Suppressor macrophage treated with lipopolysaccharide for 4 hours (primary cell): Measurements from ENCODE around the gene VILL.
A peak's percentile ranks its signal among the peaks of the same experiment; 100 is the strongest.
"Not testable (repeated sequence)": the region's sequence is repeated elsewhere in the genome, so short reads cannot be mapped to it uniquely, and the experiment has no call there.

Experiments
- DNase-seq: peaks from one replicate; pipeline ENCODE4 v3.0.0-alpha.2; 2020

The VILL gene

GRCh38 chr3:38039899-38040261 lies 49.3 kb downstream of the VILL start:
- DNase-seq, result peak; percentile 82

- no peak for DNase-seq
These were observed 49.8 kb downstream of the VILL start for GRCh38 chr3:38040401-38040800.

DNA sequence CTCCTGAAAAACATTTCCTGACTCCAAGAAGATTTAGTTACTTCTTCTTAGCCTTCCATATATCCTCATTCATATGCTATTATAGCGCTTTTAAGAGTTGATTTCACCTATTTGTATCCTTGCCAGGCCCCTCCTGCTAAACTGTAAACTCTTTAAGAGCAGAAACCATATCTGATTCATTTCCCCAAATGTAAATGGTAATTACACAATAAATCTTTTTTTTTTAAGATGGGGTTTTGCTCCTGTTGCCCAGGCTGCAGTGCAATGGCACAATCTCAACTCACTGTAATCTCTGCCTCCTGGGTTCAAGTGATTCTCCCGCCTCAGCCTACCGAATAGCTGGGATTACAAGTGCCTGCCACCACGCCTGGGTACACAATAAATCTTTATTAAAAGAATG lies 52.9 kb downstream of the VILL start:
- DNase-seq, result peak; percentile 19

- DNase-seq, result no peak
These were observed 55.4 kb downstream of the VILL start for GRCh38 chr3:38046027-38046426.

DNA sequence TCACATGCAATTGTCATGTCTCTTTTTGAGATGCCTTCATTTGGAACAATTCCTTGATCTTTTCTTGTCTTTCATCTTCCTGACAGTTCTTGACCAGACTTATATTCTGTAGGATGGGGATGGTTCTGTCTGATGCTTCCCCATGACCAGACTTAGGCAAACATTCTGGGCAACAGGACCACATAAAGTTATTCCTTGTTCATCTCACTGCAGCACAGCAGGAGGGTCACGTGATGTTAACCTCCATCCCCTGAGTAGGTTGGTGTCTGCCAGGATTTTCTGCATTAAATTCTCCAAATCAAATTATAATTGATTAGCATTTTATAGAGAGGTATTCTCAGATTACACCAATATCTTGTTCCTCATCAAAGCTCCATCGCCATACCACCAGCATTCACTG lies 56.2 kb downstream of the VILL start:
- DNase-seq, result no peak

DNA sequence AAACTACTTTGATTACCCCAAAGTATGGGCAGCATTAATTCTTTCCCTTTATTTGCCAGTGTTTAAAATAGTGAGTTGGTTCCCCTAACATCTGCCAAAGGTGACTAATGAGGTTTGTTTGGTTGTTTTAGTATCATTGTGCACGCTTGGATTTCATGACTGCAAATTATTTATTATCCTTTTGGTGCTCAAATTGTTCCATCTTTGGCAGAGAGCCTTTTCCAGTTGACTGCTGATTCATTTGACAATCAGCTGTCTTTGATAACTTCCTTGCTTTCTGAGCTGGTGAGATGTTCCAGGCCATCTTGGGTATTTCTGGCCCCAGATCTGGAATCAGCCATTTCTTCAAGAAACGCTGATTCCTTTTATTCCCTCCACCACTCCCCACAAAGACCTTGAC lies 57.3 kb downstream of the VILL start:
- no peak for DNase-seq

GRCh38 chr3:38049358-38050126 lies 59.0 kb downstream of the VILL start:
- DNase-seq, result no peak

GRCh38 chr3:38051131-38051530 lies 60.5 kb downstream of the VILL start:
- DNase-seq, result no peak

- DNase-seq, result not testable (repeated sequence)
These were observed 62.7 kb downstream of the VILL start for GRCh38 chr3:38053286-38053685.

GRCh38 chr3:38053813-38054498 lies 63.4 kb downstream of the VILL start:
- DNase-seq, result not testable (repeated sequence)

DNA sequence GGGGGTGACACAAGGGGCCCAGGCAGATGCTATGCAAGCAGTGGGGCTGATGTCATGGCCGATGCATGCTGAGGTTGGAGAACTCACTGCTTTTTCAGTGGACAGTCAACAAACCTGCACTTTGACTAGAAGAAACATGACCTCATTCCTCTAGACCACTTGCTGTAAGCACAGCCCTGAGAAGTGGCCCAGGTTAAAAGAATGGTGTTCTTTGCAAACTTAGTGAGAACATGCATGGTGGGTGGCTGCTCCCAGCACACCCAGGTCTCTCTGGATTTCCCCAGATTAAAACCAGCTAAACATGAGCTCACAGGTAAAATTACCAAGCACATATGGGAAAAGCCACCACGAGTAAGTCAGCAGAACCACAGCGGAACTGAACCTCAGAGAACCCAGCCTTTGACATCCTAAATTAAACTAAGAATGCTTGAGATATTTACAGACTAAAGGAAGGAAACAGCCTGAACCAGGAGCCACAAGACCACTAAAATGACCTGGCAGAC lies 64.0 kb downstream of the VILL start:
- no peak for DNase-seq
